Natural killer cell treated with Interleukin-12 subunit alpha and Interleukin-12 subunit beta and Interleukin-15 and Interleukin-18, amount 100 ng/mL, for 72 hours (primary cell): Measurements from ENCODE around the gene OSBPL2. TPM values are rescaled to one million over a fixed set of nuclear protein-coding genes. Genes with fewer than 3 reads are reported as not detected.

ENCODE experiments used
- ATAC-seq, 2 donors: fragments of 150-1000 bp; cut with Tn5 transposase in 1 of 2; sonication (Bioruptor Pico), chemical (Tn5 transposase) in 1 of 2; 2 replicates each; pipeline ENCODE4 v1.10.0; 2021
- DNase-seq: peaks from one replicate; pipeline ENCODE4 v3.0.0; 2022; ENCODE audit warnings: low spot score
- H3K27ac Mint-ChIP-seq, 2 donors: 1 replicate in 1 of 2; 2 replicates in 1 of 2; pipeline ENCODE4 v1.8.0; 2022; ENCODE audit warnings: mixed read lengths in 2 of 2, mild to moderate bottlenecking in 1 of 2, moderate library complexity in 1 of 2
- H3K27me3 Mint-ChIP-seq, 2 donors: 1 replicate in 1 of 2; 2 replicates in 1 of 2; pipeline ENCODE4 v1.8.0; 2022; ENCODE audit warnings: mixed read lengths in 2 of 2
- H3K36me3 Mint-ChIP-seq: one replicate; pipeline ENCODE4 v1.8.0; 2022; ENCODE audit warnings: mixed read lengths
- H3K4me1 Mint-ChIP-seq, 2 donors: 1 replicate in 1 of 2; 2 replicates in 1 of 2; pipeline ENCODE4 v1.8.0; 2022; ENCODE audit warnings: low read depth in 2 of 2, mixed read lengths in 2 of 2, mild to moderate bottlenecking in 1 of 2
- H3K4me3 Mint-ChIP-seq: one replicate; pipeline ENCODE4 v1.8.0; 2022; ENCODE audit warnings: mixed read lengths
- H3K9me3 Mint-ChIP-seq: 2 replicates; pipeline ENCODE4 v1.8.0; 2022; ENCODE audit warnings: mixed read lengths
- total RNA-seq, 2 donors: library from RNA; stranded (reverse); gene quantifications; one replicate each; pipeline ENCODE4 v1.2.3, GENCODE V29; 2022

The OSBPL2 gene
- total RNA-seq, 2 donors from 2014 or later = 38.7 to 47.7 TPM

DNA sequence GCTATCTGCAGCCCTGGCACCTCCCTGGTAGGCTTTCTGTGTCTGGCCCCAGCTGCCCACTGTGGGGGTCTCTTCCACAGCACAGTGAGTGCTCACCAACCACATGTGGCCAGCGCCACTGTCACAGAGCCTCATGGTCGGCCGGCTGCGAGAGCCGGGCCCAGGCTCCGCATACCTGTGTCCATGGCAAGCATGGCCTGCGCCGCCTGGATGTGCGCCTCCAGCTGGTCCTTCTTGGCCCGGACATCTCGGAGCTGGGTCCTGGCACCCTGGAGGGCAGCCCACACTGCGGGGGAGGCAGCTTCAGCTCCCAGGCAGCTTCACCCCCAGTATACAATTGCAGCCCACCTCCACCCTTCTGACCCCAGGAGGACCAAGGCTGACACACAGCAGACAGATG, 77.5 kb downstream of the OSBPL2 start:
- Mint-ChIP-seq H3K9me3 (no peaks in the 10 kb centered on the region), H3K4me1 (no peaks in the 10 kb centered on the region), H3K27me3 (no peaks in the 10 kb centered on the region), H3K36me3 (no peaks in the 10 kb centered on the region), H3K4me3 (no peak overlapping the region), H3K27ac (no peak overlapping the region)
- no peak for DNase-seq
- no peak for ATAC-seq

- no peaks in the 10 kb centered on the region for H3K4me1 Mint-ChIP-seq
- DNase-seq (no peak), ATAC-seq (no peak)
- H3K36me3 Mint-ChIP-seq = no peaks in the 10 kb centered on the region
- H3K9me3 Mint-ChIP-seq = no peaks in the 10 kb centered on the region
- H3K27ac Mint-ChIP-seq = no peak overlapping the region
- no peak overlapping the region for H3K4me3 Mint-ChIP-seq
- H3K27me3 Mint-ChIP-seq = no peaks in the 10 kb centered on the region
These were observed 78.2 kb downstream of the OSBPL2 start for GRCh38 chr20:62316331-62317166.

- Mint-ChIP-seq H3K9me3 (no peaks in the 10 kb centered on the region), H3K4me3 (no peak overlapping the region), H3K36me3 (no peaks in the 10 kb centered on the region), H3K4me1 (no peaks in the 10 kb centered on the region), H3K27me3 (no peaks in the 10 kb centered on the region), H3K27ac (peak overlapping the region in 1 of 2 donors; percentile 53)
- no peak for DNase-seq
- no peak for ATAC-seq
These were observed 78.9 kb downstream of the OSBPL2 start for GRCh38 chr20:62317167-62317655.

GRCh38 chr20:62318400-62319345, 80.4 kb downstream of the OSBPL2 start:
- no peaks in the 10 kb centered on the region for H3K27me3 Mint-ChIP-seq
- H3K36me3 Mint-ChIP-seq = no peaks in the 10 kb centered on the region
- no peaks in the 10 kb centered on the region for H3K9me3 Mint-ChIP-seq
- no peak for DNase-seq
- H3K4me1 Mint-ChIP-seq = no peaks in the 10 kb centered on the region
- H3K4me3 Mint-ChIP-seq = no peak overlapping the region
- H3K27ac Mint-ChIP-seq = no peak overlapping the region
- peak in 1 of 2 donors; percentile 21 for ATAC-seq

GRCh38 chr20:62319346-62319909, 81.1 kb downstream of the OSBPL2 start:
- ATAC-seq = no peak
- Mint-ChIP-seq H3K27me3 (no peaks in the 10 kb centered on the region), H3K36me3 (no peaks in the 10 kb centered on the region), H3K27ac (peak overlapping the region in 1 of 2 donors; percentile 47), H3K9me3 (no peaks in the 10 kb centered on the region), H3K4me3 (no peak overlapping the region), H3K4me1 (no peaks in the 10 kb centered on the region)
- DNase-seq = no peak

- DNase-seq = no peak
These were observed 82.4 kb downstream of the OSBPL2 start for GRCh38 chr20:62320581-62321354.

GRCh38 chr20:62321521-62321948, 83.2 kb downstream of the OSBPL2 start:
- no peaks in the 10 kb centered on the region for H3K9me3 Mint-ChIP-seq
- no peak overlapping the region for H3K4me3 Mint-ChIP-seq
- DNase-seq = no peak
- no peaks in the 10 kb centered on the region for H3K4me1 Mint-ChIP-seq
- no peaks in the 10 kb centered on the region for H3K27me3 Mint-ChIP-seq
- peak in 1 of 2 donors; percentile 67 for ATAC-seq
- no peak overlapping the region for H3K27ac Mint-ChIP-seq
- no peaks in the 10 kb centered on the region for H3K36me3 Mint-ChIP-seq

More at GRCh38 chr20:62320581-62321354, 82.4 kb downstream of the OSBPL2 start:
- ATAC-seq = peak in 1 of 2 donors; percentile 7
- Mint-ChIP-seq H3K27ac (no peak overlapping the region), H3K27me3 (no peaks in the 10 kb centered on the region), H3K9me3 (no peaks in the 10 kb centered on the region), H3K36me3 (no peaks in the 10 kb centered on the region), H3K4me3 (no peak overlapping the region), H3K4me1 (no peaks in the 10 kb centered on the region)

DNA sequence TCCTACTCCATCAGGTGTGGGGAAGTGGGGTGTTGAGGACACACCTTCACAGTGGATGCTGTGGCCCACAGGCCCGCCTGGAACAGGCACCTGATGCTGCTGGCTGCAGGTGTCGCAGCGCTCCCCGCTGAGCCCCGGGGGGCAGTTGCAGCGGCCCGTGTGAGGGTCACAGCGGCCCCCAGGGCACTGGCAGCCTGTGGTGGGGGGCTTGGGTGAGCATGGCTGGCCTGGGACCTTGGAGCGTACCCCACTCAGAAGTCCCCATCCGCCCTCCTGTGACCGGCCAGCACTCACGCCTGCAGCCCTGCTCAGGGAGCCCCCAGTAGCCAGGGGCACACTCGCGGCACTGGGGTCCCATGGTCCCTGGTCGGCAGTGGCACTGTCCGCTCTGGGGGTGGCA, 83.7 kb downstream of the OSBPL2 start:
- no peak overlapping the region for H3K4me3 Mint-ChIP-seq
- no peaks in the 10 kb centered on the region for H3K36me3 Mint-ChIP-seq
- H3K4me1 Mint-ChIP-seq = no peaks in the 10 kb centered on the region
- no peaks in the 10 kb centered on the region for H3K27me3 Mint-ChIP-seq
- no peak for DNase-seq
- H3K9me3 Mint-ChIP-seq = no peaks in the 10 kb centered on the region
- ATAC-seq = no peak
- H3K27ac Mint-ChIP-seq = no peak overlapping the region

GRCh38 chr20:62322492-62323041, 84.2 kb downstream of the OSBPL2 start:
- no peaks in the 10 kb centered on the region for H3K27me3 Mint-ChIP-seq

DNA sequence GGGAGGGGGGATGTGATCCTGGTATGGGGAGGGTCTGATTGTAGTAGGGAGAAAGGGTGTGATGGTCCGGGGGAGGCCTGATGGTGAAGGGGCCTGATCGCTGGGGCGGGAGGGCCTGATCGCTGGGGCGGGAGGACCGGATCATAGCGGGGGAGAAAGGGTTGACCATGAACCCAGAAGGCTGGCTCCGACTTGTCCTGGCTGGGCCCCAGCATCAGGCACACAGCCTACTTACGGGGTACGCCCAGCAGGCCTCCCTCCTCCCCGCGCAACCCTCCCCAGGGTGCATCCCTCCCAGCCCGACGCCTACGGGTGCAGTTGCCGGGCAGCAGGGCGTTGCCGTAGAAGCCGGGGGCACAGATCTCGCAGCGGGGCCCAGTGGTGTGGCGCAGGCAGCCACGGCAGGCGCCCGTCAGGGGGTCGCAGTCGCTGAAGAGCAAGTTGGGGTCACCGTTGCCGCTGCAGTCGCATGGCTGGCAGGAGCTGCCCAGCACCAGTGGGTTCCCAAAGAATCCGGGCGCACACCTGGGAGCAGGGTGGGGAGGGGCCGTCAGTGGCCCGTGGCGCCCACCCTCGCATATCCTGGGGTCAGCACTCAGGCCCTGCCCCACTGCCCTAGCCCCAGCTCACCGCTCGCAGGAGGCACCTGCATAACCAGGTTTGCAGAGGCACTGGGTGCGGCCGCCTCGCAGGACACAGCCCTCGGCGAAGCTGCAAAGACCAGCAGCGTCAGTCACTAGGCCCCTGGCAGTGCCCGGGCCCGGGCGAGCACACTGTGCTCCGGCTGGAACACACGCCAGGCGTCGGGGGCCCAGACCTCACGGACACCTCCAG, 85.0 kb downstream of the OSBPL2 start:
- ATAC-seq (no peak), DNase-seq (no peak)
- H3K27ac Mint-ChIP-seq = no peak overlapping the region
- H3K36me3 Mint-ChIP-seq = no peaks in the 10 kb centered on the region
- H3K4me1 Mint-ChIP-seq = no peaks in the 10 kb centered on the region
- H3K4me3 Mint-ChIP-seq = no peak overlapping the region
- H3K9me3 Mint-ChIP-seq = no peaks in the 10 kb centered on the region
- H3K27me3 Mint-ChIP-seq = no peaks in the 10 kb centered on the region

More at GRCh38 chr20:62322492-62323041, 84.2 kb downstream of the OSBPL2 start:
- no peak overlapping the region for H3K4me3 Mint-ChIP-seq
- no peak for ATAC-seq
- no peak for DNase-seq
- no peak overlapping the region for H3K27ac Mint-ChIP-seq
- H3K36me3 Mint-ChIP-seq = no peaks in the 10 kb centered on the region
- H3K4me1 Mint-ChIP-seq = no peaks in the 10 kb centered on the region
- no peaks in the 10 kb centered on the region for H3K9me3 Mint-ChIP-seq

DNA sequence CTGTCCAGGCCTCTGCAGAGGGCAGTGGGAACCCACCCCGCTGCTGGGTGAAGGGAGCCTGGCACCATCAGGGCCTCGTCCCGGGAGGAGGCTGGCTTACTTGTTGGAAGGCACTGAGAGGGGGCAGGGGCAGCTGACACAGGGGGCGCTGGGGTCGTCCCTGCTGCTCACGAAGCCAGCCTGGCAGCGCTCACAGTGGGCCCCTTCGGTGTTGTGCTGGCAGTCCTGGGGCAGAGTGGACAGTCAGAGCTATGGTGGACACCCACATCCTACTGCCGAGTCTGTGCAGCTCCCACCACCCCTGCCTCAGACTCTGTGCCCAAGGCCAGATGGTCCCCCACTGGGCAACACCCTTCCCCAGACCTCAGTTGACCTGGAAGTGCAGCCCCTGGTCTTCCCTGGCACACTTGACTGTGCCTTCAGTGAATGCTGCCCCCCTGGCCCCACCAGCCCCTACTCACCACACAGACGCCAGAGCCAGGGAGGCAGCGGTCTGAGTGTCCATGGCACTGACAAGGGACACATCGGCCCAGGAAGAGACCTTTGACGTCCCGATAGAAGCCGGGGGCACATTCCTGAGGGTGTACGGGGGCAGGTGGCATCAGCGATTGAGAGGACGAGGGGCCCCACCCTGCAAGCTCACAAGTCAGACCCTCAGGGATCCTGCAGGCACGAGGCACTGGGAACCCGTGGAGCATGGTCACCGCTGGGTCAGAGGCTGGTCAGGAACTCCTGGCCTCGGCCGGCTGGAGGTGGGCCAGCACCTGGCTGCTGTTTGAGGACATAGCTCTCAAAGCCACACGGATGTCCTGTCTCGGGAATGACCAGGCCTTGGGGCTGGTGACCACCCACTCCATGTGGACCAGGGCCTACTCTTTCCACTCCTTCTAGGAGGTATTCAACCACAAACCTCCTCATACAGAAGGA, 85.9 kb downstream of the OSBPL2 start:
- ATAC-seq (peak in 1 of 2 donors; percentile 3), DNase-seq (no peak)
- H3K27ac Mint-ChIP-seq = no peak overlapping the region
- H3K36me3 Mint-ChIP-seq = no peaks in the 10 kb centered on the region
- no peaks in the 10 kb centered on the region for H3K9me3 Mint-ChIP-seq
- no peak overlapping the region for H3K4me3 Mint-ChIP-seq
- no peaks in the 10 kb centered on the region for H3K4me1 Mint-ChIP-seq
- no peaks in the 10 kb centered on the region for H3K27me3 Mint-ChIP-seq
